GM21423 (cell line): ENCODE data around the gene ENAH.
"Not testable (repeated sequence)": the region's sequence is repeated elsewhere in the genome, so short reads cannot be mapped to it uniquely, and the experiment has no call there.

ENCODE experiments used
- ATAC-seq: cut with Tn5 transposase; IDR thresholded peaks from one replicate; pipeline ENCODE4 v1.9.1; 2021; ENCODE audit warnings: mild to moderate bottlenecking, moderate library complexity; ENCODE audit not compliant: unreplicated experiment

ENAH gene

DNA sequence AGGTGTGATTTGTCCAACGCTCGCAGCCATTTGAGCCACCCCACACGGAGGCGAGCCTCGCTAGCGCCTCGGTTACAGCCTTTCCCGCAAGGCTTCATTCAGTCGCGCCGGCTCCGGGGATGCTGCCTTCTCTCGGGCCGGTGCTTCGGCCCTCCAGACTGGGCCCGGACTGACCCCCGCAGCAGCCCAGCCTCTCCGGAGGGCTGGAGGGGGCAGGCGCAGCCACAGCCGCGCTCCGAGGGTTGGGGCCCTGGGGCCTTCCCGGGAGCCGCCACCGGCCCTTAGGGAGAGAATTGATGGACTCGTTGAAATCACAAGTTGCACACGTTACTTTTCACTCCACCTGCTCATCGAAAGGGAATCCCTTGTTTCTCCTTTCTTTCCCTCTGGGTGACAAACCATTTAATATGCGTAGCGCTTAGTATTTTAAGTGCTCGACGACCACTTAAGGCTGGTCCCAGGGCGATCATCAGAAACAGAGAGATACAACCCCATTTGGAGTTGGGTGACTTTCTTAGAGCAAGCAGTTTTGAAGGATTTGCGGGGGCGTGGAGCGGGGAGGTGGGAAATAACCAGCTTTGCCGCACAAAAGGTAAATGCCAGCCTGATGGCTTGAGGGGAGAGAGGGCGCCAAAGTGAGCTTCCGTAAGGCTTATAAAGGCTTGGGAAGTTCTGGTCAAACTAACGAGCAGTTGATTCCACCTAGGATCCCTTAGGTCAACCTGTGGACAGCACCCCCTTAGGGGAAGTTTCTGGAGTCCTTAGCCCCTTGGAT is 24.6 kb upstream of the ENAH start:
- ATAC-seq, result no peak

DNA sequence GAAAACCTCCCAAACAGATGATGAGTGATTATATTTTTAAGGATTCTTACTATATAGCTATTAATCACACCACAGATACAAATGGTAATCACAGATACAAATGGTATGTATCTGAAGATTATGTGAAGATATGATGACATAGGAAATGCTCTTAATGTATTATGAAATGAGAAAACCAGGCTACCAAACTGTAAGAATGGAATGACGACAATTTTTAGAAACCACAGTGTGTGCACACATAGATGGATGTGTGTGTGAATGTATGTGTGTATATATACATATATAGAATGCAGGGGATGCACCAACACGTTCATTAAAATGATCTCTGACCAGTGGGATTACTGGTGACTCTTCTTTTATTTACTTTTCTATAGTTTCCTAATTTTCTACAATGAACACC is 21.5 kb upstream of the ENAH start:
- no peak for ATAC-seq

DNA sequence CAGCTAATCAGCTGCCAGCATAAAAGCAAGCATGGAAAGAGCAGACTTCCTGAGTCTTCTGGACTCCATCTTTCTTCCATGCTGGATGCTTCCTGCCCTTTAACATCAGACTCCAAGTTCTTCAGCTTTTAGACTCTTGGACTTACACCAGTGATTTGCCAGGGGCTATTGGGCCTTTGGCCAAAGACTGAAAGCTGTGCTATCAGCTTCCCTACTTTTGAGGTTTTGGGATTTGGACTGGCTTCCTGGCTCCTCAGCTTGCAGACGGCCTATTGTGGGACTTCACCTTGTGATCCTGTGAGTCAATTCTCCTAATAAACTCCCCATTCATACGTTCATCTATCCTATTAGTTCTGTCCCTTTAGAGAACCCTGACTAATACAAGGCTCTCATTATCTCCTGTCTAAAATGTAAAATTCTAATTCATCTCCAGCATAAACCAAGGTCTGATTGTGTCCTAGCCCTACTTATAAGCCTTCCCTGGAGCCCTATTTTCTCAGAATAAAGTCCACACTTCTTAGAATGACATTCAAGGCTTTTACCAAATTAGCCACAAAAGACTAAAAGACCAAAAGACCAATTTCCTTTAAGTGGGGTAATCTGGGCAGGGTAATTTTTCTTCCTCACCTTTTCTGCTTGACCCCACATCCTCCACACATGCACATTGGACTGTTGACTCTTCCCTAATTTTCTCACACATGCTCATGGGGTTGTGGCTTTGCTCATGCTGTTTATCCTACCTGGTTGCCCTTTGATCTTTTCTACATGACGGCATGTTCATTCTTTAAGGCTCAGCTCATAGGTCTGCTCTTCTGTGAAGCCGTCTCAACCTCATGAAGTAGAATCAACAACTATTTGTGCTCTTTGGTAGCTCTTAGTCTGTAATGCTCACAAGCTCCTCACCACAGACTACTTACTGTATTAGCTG is 18.1 kb upstream of the ENAH start:
- no peak for ATAC-seq

DNA sequence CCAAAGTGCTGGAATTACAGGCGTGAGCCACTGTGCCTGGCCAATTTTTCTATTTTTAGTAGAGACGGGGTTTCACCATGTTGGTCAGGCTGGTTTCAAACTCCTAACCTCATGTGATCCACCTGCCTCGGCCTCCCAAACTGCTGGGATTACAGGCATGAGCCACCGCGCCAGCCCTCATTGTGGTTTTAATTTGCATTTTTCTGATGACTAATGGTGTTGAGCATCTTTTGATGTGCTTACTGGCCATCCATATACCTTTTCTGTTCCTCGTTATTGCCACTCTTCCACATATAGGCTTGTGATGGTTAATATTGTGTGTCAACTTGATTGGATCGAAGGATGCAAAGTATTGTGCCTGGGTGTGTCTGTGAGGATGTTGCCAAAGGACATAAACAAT is 17.4 kb upstream of the ENAH start:
- no peak for ATAC-seq

DNA sequence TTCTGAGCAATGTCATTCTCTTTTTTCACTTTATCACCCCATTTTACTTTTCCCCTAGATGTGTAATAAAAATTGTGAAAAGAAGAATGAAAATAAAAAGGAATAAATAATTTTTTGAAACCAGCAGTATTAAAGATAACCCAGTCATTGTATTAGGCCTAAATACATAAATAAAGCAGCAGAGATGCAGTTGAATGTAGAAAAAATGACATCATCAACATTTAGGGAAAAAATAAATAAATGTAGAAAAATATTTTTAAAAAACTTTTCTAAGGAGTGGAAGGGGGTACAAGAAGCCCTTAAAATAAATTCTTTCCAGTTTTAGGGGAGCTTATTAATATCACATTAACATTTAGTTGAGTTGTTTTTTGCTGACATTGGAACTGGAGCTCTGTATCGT is 15.3 kb upstream of the ENAH start:
- no peak for ATAC-seq

DNA sequence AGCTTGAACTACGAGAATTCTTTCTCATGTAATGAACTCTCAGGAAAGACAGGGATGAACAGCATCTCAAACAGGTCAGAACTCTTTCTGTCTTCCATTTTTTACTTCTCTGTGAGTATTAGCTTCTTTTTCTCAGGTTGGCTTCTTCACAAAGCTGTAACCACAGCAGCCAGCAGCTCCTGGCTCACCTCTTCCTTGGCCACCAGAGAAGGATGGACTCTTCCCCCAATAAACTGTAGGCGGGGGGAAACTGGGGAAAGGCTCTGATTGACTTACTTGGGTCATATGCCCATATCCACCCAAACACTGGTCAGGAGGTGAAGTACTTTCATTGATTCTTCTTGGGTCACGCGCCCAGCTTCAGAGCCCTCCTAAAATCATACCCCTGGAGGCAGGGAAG is 14.4 kb upstream of the ENAH start:
- ATAC-seq, result no peak

DNA sequence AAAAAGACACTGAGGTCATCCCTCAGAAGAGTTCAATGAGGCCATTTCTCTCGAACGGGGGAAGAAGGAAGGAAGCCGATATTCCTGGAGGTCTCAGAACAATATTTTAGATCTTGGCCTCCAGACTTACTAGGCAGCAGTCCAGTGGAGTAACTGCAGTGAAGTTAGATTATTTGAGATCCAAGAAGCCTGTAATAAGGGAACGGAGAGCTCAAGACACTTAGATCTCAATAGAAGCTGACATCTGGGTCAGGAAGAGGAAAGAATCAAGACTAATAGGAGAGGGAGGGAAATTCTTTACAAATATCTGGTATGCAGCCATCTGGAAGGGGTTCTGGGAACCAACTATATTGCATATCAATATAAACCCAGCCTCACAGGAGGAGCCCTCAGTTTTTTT is 13.6 kb upstream of the ENAH start:
- ATAC-seq, result no peak

DNA sequence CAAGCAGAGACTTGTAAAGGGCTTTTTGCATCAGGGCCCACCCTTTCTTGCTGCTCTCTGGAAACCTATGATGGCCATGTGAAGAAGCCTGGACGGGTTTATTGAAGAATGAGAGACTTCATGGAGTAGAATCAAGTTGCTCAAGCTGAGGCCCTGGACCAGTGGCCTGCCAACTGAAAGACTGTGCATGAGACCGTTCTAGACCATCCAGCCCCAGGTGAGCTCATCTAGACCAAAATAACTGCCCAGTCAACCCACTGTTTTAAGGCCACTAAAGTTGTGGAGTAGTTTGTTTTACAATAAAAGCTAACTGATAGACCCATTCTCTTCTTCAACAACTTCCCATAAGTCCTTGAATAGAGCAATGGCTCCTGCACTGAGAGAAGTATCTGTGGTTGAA is 11.8 kb upstream of the ENAH start:
- ATAC-seq, result no peak

DNA sequence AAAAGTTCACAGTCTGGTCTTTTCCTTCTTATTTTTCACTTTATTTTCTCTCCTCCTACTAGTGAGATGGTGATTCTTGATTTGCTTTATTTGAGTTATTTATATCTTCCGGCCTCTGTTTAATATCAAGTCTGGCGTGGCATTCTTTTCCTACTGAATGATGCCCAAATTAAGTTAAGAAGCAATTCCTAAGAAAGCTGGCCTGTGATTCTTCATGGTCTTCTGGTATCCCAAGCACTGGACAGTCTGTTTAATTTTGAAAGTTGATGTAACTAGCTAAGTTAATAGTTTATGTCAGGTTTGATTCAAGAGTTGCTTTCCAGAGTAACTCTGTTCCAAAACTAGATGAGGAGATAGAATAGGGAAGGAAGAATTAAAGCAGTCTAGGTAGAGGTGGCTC is 9.2 kb upstream of the ENAH start:
- ATAC-seq, result no peak

DNA sequence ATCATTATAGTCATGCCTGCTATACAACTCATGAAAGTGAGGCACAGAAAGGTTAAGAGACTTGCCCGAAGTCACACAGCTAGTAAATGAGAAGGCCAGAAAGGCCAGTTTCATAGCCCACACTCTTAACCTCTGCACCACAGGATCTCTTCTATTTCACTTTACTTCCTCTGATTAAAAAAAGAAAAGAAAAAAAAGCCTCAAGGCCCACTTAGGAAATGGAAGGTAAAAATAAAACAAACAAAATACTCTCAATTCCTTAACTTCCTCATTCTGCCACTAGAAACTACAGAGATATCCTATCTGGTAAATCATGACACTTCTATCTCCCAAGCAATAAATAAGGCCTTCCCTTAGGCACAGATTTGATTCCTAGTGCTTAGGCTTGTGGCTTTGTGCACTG is 7.6 kb upstream of the ENAH start:
- no peak for ATAC-seq

DNA sequence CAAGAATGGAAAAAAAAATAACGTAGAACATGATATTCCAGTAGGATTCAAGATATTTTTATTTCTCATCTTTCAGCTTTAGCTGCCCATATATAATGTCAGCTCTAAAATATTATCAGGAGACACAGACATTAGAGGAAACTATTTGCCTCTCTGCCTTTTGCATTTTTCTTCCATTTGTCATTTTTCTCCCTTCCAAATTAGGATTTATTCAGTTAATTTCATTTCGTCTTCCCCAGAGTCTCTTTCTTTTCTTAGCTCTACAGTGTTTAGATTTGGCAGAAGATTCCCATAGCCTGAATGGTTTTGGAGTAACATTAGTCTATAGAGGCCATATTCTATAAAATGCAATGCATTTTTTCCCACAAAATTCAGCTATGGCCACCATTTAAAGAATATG is 5.1 kb upstream of the ENAH start:
- ATAC-seq, result no peak

DNA sequence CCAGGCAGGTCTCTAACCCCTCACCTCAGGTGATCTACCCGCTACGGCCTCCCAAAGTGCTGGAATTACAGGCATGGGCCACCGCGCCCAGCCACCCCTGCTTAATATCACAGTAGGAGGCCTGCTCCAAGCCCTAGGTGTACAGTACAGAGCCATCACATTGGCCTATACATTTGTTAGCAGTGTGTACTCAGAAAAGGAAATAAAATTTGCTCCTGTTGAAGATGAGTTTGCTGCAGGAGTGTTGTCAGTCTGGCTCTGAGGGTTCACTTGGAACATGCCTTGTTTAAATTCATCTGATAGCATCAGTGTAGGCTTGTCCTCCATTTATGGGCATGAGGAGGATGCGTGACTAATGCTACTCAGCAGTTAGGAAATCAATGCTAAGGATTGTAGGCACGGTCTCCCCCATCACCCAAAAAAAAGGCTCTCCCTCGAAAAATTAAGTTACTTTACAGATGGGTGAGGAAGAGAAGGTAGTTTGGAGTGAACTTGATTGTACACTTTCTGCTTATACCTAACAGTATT is 4.6 kb upstream of the ENAH start:
- no peak for ATAC-seq

DNA sequence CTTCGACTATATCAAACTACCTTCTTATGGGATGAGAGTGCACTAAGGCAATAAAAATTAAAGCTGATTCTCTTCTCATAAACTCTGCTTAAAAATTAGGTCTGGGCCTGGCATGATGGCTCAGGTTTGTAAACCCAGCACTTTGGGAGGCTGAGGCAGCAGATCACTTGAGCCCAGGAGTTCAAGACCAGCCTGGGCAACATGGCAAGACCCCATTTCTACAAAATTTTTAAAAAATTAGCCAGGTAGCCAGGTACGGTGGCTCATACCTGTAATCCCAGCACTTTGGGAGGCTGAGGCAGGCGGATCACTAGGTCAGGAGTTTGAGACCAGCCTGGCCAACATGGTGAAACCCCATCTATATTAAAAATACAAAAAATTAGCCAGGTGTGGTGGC is 3.3 kb upstream of the ENAH start:
- ATAC-seq, result not testable (repeated sequence)

DNA sequence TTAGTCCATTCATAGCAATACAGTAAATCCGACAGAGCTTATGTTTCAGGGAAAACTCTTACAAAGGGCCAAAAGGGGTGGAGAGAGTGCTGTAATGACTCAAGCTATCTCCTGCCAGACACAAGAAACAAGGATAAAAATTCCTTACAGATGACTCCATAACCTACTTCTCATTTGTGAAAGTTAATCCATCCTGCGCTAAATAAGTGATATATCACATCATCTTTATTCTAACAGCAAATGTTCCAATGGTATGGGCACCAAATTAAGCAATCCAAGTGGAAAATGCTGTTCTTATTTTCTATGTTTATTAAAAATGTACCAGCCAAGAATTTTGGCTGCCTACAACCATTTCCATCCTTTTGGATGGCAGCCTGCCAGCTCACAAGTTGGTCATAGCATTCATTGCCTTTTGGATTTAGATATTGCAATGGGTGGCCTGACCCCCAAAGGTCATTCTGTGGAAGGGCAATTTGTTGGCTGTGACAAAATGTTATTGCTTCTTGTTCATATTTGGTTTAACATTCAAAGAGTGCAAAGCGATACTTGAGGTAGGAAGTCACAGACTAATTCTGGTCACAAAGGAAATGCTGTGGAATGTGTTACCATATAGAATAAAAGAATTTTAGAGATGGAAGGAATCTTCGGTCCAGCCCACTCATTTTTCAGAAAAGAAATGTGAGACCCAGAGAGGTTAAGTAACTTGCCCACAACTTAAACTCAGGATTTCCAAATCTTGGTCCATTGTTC is 2.8 kb upstream of the ENAH start:
- ATAC-seq, result no peak

DNA sequence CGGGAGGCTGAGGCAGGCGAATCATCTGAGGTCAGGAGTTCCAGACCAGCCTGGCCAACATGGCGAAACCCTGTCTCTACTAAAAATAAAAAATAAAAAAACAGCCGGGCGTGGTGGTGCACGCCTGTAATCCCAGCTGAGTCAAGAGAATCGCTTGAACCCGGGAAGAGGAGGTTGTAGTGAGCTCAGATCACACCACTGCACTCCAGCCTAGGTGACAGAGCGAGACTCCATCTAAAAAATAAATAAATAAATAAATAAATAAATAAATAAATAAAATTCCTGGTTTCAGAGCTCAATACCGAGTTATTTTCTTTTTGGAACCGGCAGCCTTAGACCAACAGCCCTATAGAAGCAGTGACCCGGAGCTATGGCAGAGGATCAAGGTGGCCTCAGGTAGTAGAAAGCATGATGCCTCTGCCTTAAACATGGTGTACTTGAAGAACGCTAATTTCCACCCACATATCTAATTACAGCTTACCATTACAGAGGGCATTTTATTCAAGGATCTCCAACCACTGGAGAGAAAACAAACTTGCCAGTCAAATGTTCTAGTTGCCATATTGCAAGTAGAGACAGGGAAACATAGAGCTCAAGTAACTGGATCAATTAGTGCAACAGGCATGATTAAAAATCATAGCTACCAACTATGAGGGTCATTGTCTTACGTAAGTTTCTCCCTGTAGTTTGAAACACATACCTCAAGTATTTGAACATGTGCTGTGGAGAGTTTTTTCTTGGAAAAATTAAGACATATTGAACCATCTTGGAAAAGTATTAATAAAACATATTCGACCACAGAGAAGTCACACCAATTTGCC is 2.0 kb upstream of the ENAH start:
- no peak for ATAC-seq

DNA sequence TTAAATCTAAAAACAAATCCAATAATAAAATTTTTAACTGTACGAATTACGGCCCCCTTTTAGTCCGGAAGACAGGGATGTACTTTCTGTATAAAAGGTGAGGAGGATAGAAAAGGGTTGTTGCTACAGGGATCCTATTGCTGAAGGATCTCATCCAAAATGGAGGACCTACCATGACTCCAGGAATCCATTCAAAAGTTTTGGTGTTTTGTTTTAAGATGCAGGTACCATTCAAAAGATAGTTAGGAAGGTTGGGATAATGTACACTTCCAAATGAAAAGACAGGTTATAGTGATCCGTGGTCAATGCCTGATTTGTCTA is 1.3 kb upstream of the ENAH start:
- no peak for ATAC-seq

DNA sequence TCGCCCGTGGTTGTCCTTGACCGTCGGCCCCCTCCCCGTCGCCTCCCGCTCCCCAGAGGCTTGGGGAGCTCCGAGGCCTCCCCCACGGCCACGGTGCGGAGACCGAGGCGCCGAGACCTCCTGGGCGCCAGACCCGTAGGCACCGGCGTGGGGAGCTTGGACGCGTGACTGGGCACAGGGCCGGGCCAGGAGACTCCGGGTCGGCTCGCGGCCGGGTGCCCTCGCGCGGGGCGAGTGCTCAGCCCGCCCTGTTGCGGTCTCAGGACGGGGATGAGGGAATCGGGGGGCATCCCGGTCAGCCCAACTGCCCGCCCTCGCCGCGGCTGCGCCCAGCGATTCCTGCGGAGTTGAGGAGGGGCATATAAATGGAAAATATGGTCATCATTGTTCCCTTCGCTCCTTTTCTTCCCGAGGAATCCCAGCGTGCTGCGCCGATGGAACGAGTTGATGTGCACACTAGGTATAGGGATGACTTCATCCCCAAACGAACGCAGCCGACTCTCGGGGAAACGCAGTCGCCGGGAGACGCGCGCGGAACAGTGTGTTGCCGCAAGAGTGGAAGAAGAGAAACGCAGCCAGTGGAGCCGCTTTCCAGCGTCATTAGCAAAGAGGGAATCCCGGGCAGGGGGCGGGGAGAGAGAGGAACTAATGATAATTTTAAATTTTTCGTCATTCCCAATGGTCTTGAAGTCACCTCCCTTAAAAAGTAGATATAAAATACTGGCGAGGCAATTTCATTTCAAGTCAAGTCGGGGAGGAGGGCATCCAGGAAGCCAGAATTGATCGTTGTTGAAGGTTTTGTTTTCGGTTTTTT is 747 bp upstream of the ENAH start:
- no peak for ATAC-seq

DNA sequence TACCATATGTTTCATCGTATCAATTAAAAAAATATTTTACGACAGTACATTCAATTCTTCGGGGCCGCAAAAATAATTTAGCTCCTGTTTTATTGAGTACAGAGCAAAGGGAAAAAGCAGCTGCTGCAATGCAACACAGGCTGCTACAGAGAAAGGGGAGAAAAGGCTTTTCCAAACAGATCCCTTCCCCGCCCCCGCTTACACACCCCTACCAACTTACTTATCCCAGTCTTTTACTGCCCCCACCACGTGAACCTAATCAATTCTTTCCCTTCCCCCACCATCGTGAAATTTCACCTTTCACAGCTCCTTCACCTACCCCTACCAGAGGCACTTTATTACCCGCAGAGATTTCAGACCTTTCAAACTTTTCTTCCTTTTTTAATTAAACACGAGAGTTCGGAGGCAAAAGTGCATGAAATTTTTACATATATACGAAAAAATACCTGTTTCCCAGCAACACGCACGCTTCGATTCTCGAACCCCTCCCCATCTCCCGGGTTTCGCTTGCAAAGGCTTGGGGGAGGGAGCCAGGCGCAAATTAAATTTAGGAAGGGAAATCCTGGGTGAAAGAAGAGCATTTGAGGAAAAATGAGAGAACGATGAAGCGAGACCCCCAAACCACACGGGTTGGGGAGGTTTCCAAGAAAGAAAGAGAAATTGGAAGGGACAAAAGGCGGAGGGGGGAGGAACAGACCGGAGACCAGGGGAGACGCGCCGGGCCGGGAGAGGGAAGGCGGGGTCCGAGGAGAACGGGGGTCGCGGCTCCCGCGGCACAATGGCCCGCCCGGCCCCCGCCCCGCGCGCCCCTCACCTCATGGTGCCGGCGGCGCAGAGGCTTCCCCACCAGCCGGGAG is 823 bp downstream of the ENAH start:
- no peak for ATAC-seq

DNA sequence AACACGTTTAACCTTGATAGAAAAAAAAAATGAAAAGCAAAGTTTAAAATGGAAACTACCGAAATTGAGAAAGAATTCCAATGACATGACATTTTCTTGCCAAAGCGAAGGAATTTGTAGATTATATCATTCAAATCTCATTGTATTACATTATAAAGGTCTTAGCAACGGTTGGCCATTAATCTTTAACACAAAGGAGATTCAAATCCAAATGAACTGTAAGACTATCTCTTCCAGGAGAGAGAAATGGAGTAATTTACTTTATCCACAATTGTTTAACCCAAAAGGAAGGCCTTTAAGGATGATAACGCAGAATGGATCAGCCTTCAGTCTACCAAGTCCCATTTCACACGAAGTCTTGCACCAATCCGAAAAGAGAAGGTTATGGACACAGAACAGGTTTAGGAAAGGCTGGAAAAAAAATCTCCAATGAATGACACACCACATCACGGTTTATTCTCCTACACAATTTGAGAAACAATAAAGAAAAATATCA is 1.5 kb downstream of the ENAH start:
- no peak for ATAC-seq
